Osteocyte (in vitro differentiated cells): ENCODE results near the gene VWA3B. TPM values are rescaled to one million over a fixed set of nuclear protein-coding genes. Genes with fewer than 3 reads are reported as not detected.
A peak's percentile ranks its signal among the peaks of the same experiment; 100 is the strongest.
"Not testable (repeated sequence)": the region's sequence is repeated elsewhere in the genome, so short reads cannot be mapped to it uniquely, and the experiment has no call there.

ENCODE experiments used
- DNase-seq: peaks from one replicate; pipeline ENCODE4 v3.0.0; 2021; ENCODE audit warnings: mixed read lengths; ENCODE audit not compliant: unreplicated experiment; ENCODE audit errors: extremely low spot score
- H3K27ac Mint-ChIP-seq: one replicate; pipeline ENCODE4 v1.8.0; 2021; ENCODE audit warnings: mild to moderate bottlenecking, mixed read lengths; ENCODE audit not compliant: unreplicated experiment
- H3K27me3 Mint-ChIP-seq: one replicate; pipeline ENCODE4 v1.8.0; 2021; ENCODE audit warnings: mixed read lengths; ENCODE audit not compliant: unreplicated experiment
- H3K36me3 Mint-ChIP-seq: one replicate; pipeline ENCODE4 v1.8.0; 2021; ENCODE audit warnings: mixed read lengths; ENCODE audit not compliant: unreplicated experiment
- H3K4me1 Mint-ChIP-seq: one replicate; pipeline ENCODE4 v1.8.0; 2021; ENCODE audit warnings: mixed read lengths; ENCODE audit not compliant: unreplicated experiment
- H3K4me3 Mint-ChIP-seq: one replicate; pipeline ENCODE4 v1.8.0; 2021; ENCODE audit warnings: mild to moderate bottlenecking, moderate library complexity, mixed read lengths; ENCODE audit not compliant: unreplicated experiment
- H3K9me3 Mint-ChIP-seq: one replicate; pipeline ENCODE4 v1.8.0; 2021; ENCODE audit warnings: mixed read lengths; ENCODE audit not compliant: unreplicated experiment
- total RNA-seq: library from RNA; stranded (reverse); gene quantifications from 2 replicates; pipeline ENCODE4 v1.2.1, GENCODE V29; 2021
- TF ChIP-seq, protein P1 (sequence below): fragments of 200-600 bp; sonication (generic); IDR thresholded peaks from 2 replicates; pipeline ENCODE4 v1.5.0; 2021; ENCODE audit warnings: antibody characterized with exemption, mild to moderate bottlenecking, moderate library complexity

VWA3B gene
- total RNA-seq, 1 donor from 2014 or later: not detected

DNA sequence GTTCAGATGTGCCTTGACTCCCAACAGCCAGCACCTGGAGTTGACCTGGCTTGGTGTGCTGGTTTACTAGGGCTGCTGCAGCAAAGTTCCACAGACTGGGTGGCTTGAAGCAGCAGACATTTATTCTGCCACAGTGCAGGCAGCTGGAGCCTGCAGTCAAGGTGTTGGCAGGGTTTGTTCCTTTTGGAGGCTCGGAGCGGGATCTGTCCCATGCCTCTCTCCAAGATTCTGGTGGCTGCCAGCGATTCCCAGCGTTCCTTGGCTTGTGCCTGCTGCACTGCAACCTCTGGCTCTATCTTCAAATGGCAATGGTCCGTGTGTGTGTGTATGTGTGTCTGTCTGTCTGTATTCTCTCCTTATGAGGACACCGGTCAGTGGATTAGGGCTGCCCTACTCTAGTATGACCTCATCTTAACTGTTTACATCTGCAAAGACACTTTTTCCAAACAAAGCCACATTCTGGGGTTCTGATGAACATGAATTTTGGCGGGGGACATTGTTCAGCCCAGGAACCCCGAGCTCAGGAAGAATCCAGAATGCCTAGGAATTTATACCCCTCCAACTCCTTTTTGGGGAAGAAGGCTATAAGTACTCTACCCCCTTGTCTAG lies 46.5 kb upstream of the VWA3B start:
- no peaks in the 10 kb centered on the region for H3K4me1 Mint-ChIP-seq
- no peak overlapping the region for H3K27ac Mint-ChIP-seq
- no peaks in the 10 kb centered on the region for H3K36me3 Mint-ChIP-seq
- DNase-seq: peak; percentile 36
- H3K9me3 Mint-ChIP-seq: peaks cover 13% of the 10 kb centered on the region
- TF ChIP-seq, protein P1, sequence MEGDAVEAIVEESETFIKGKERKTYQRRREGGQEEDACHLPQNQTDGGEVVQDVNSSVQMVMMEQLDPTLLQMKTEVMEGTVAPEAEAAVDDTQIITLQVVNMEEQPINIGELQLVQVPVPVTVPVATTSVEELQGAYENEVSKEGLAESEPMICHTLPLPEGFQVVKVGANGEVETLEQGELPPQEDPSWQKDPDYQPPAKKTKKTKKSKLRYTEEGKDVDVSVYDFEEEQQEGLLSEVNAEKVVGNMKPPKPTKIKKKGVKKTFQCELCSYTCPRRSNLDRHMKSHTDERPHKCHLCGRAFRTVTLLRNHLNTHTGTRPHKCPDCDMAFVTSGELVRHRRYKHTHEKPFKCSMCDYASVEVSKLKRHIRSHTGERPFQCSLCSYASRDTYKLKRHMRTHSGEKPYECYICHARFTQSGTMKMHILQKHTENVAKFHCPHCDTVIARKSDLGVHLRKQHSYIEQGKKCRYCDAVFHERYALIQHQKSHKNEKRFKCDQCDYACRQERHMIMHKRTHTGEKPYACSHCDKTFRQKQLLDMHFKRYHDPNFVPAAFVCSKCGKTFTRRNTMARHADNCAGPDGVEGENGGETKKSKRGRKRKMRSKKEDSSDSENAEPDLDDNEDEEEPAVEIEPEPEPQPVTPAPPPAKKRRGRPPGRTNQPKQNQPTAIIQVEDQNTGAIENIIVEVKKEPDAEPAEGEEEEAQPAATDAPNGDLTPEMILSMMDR: no peak
- H3K4me3 Mint-ChIP-seq: no peak overlapping the region
- H3K27me3 Mint-ChIP-seq: peaks cover 23% of the 10 kb centered on the region

DNA sequence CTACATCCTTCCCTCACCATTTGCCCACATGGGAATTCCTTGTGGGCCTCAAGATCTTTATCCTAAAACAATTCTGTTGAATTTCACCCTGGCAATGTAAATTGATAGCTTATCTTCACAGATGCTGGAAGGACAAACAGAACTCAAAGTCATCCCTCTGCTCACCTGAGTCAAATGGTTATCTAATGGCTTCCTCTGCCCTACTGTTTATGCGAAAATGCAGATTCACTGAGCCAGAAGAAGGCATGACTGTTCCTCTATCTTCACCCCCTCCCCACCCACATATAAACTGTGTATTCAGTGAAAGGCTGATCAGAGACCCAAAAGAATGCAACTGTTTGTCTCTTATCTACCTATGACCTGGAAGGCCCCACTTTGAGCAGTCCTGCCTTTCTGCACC lies 43.9 kb upstream of the VWA3B start:
- peak; percentile 5 for DNase-seq
- peaks cover 20% of the 10 kb centered on the region for H3K27me3 Mint-ChIP-seq
- no peaks in the 10 kb centered on the region for H3K36me3 Mint-ChIP-seq
- no peak overlapping the region for H3K4me3 Mint-ChIP-seq
- H3K4me1 Mint-ChIP-seq: no peaks in the 10 kb centered on the region
- TF ChIP-seq, protein P1: no peak
- no peak overlapping the region for H3K27ac Mint-ChIP-seq
- peaks cover 13% of the 10 kb centered on the region for H3K9me3 Mint-ChIP-seq

DNA sequence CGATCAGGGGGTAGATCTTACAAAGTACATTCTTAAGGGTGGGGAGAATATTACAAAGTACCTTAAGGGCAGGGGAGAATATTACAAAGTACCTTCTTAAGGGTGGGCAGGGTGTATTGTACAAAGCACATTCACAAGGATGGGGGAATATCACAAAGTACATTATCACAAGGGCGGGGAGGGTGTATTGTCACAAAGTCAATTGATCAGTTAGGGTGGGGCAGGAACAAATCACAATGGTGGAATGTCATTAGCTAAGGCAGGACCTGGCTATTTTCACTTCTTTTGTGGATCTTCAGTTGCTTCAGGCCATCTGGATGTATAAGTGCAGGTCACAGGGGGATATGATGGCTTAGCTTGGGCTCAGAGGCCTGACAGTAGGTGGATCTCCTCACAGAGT lies 42.2 kb upstream of the VWA3B start:
- DNase-seq, H3K36me3 Mint-ChIP-seq, H3K4me1 Mint-ChIP-seq, H3K4me3 Mint-ChIP-seq, H3K27ac Mint-ChIP-seq: not testable (repeated sequence)
- peaks cover 26% of the 10 kb centered on the region for H3K27me3 Mint-ChIP-seq
- H3K9me3 Mint-ChIP-seq: peaks cover 13% of the 10 kb centered on the region

DNA sequence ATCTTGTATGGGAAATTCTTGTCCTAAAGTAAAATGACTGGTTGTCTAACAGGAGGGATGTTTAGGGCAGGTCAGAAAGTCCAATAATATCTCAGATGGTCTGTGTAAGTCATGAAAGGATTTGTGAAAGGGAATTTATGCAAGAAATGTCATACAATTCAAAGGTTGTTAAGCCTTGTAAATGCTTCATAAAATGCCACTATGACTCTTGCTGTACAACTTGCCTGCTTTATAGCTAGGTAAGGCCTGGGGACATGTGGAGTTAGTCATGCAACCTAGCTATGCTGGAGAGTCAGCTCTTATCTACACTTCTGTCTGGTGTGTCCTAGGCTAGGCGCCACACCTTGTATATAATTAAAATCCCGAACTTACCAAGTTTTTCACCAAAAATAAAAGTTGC lies 36.9 kb upstream of the VWA3B start:
- Mint-ChIP-seq H3K36me3 (no peaks in the 10 kb centered on the region), H3K4me1 (no peaks in the 10 kb centered on the region), H3K9me3 (peaks cover 4% of the 10 kb centered on the region), H3K4me3 (no peak overlapping the region), H3K27me3 (peaks cover 13% of the 10 kb centered on the region), H3K27ac (no peak overlapping the region)
- no peak for DNase-seq
- TF ChIP-seq, protein P1: no peak

DNA sequence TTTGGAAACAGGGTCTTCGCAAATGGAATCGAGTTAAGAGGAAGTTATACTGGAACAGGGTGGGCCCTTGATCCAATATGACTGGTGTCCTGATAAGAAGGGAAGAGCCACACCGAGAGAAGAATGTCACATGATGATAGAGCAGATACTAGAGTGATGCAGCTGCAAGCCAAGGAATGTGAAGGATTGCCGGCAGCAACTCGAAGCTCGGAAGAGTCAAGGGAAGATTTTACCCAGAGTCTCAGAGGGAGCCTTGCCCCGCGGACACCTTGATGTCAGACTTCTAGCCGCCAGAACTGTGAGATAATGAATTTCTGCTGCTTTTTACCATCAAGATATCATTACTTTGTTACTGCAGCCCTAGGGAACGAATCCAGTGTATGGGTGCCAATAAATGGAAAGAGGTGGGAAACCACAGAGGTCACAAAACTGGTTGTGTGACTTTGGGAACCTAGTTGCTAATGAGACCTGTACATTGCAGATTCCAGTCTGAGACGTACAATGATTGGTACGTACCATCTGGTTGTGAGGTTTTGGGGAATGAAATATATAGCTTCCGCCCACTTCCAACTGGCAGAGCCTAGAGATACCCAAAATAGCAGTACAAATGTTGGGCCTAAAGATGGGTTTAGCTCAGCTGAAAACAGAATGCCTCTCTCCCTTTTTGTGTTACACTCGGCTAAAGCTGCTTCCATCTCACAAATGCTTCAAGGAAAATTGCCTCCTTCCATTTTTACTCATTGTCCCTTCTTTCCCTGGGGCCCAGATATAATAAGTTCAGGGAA lies 28.6 kb upstream of the VWA3B start:
- H3K4me3 Mint-ChIP-seq: no peak overlapping the region
- no peaks in the 10 kb centered on the region for H3K36me3 Mint-ChIP-seq
- peaks cover 6% of the 10 kb centered on the region for H3K27me3 Mint-ChIP-seq
- H3K27ac Mint-ChIP-seq: no peak overlapping the region
- no peaks in the 10 kb centered on the region for H3K9me3 Mint-ChIP-seq
- TF ChIP-seq, protein P1: no peak
- no peaks in the 10 kb centered on the region for H3K4me1 Mint-ChIP-seq
- DNase-seq: no peak
